HepG2 (cell line): ENCODE results near the gene AP3D1. TPM values are rescaled to one million over a fixed set of nuclear protein-coding genes. Genes with fewer than 3 reads are reported as not detected.

Experiments
- ATAC-seq: fragments of 200-7000 bp; cut with Tn5 transposase; 3 replicates; pipeline ENCODE4 v1.9.1; 2020; ENCODE audit warnings: mild to moderate bottlenecking, moderate library complexity
- BruUV-seq: library from RNA; stranded (reverse); fragments of 400-500 nt; replicated peaks from 2 replicates; lab custom pipeline; 2021; lab: Mats Ljungman, UMichigan
- CTCF ChIA-PET: fragments of 300-600 bp; formaldehyde crosslinking; extraction: SDS; loops from one replicate; lab custom pipeline; 2021; ENCODE audit warnings: low total read pairs, inconsistent platforms, low intra/inter-chr PET ratio; lab: Yijun Ruan, JAX
- POLR2A ChIA-PET: fragments of 350-600 bp; sonication (Branson Sonifier 250); formaldehyde crosslinking; loops from one replicate; lab custom pipeline; 2020; ENCODE audit warnings: antibody characterized with exemption, inconsistent platforms; lab: Yijun Ruan, JAX
- DNase-seq: peaks from one replicate; pipeline ENCODE4 v3.0.0-alpha.2; 2015; ENCODE audit warnings: low spot score
- FAIRE-seq: peaks from 3 replicates; lab custom pipeline; 2011; peaks lifted over from hg19 to GRCh38; lab: Jason Lieb, UNC
- H2AFZ ChIP-seq: one replicate; pipeline ENCODE4 v1.6.1; 2011; ENCODE audit warnings: low read length, inconsistent platforms
- H3K27ac ChIP-seq: fragments of 300-600 bp; 3 replicates; pipeline ENCODE4 v1.8.0; 2011; ENCODE audit warnings: mixed run types, mild to moderate bottlenecking, mixed read lengths, low read length, inconsistent platforms; ENCODE audit not compliant: insufficient read depth; ENCODE audit errors: extremely low read length
- H3K27me3 ChIP-seq, 2 experiments: fragments of 200-600 bp in 1 of 2; 2 replicates in 1 of 2; 3 replicates in 1 of 2; pipeline versions ENCODE4 v1.6.0 to v1.8.0; 2011; ENCODE audit warnings: low read length in 2 of 2, mild to moderate bottlenecking in 2 of 2, moderate library complexity in 2 of 2, inconsistent platforms in 1 of 2; ENCODE audit not compliant: insufficient read depth in 2 of 2, control insufficient read depth in 1 of 2
- H3K36me3 ChIP-seq, 2 experiments: fragments of 200-600 bp in 1 of 2; replicated peaks in 1 of 2; 2 replicates in 1 of 2; 3 replicates in 1 of 2; pipeline versions ENCODE4 v1.5.1 to v1.8.0; 2011; ENCODE audit warnings: low read length in 2 of 2, inconsistent platforms in 1 of 2; ENCODE audit not compliant: insufficient read depth in 2 of 2, control insufficient read depth in 1 of 2
- H3K4me1 ChIP-seq: 2 replicates; pipeline ENCODE4 v1.5.1; 2012; ENCODE audit warnings: low read length, inconsistent platforms; ENCODE audit not compliant: insufficient read depth
- H3K4me2 ChIP-seq: 2 replicates; pipeline ENCODE4 v1.6.0; 2011; ENCODE audit warnings: low read depth, low read length, inconsistent platforms
- H3K4me3 ChIP-seq, 3 experiments: fragments of 200-600 bp in 1 of 3; sonication (generic), shearing (Covaris generic) in 1 of 3; replicated peaks in 1 of 3; 2 replicates each; pipeline ENCODE4 v1.5.1; 2011 to 2016; ENCODE audit warnings: low read length in 3 of 3, inconsistent platforms in 2 of 3, low read depth in 2 of 3, mild to moderate bottlenecking in 2 of 3, control low read depth in 1 of 3, mixed read lengths in 1 of 3; ENCODE audit not compliant: insufficient read depth in 1 of 3
- H3K79me2 ChIP-seq: one replicate; pipeline ENCODE4 v1.6.1; 2011; ENCODE audit warnings: low read length, inconsistent platforms; ENCODE audit not compliant: insufficient read depth
- H3K9ac ChIP-seq: 2 replicates; pipeline ENCODE4 v1.6.0; 2011; ENCODE audit warnings: mild to moderate bottlenecking, low read depth, low read length, inconsistent platforms; ENCODE audit not compliant: insufficient read depth
- H3K9me3 ChIP-seq: 2 replicates; pipeline ENCODE4 v1.5.1; 2012; ENCODE audit warnings: mild to moderate bottlenecking, low read length
- H4K20me1 ChIP-seq: 2 replicates; pipeline ENCODE4 v1.6.0; 2011; ENCODE audit warnings: inconsistent platforms, mild to moderate bottlenecking, low read length, moderate library complexity; ENCODE audit not compliant: insufficient read depth
- AGO2 ChIP-seq: fragments of 200-400 bp; formaldehyde crosslinking; optimal IDR thresholded peaks from 2 replicates; pipeline ENCODE3; 2017; ENCODE audit warnings: mild to moderate bottlenecking, low read depth, low read length, moderate library complexity
- ATF2 ChIP-seq: sonication (generic); formaldehyde crosslinking; IDR thresholded peaks from 2 replicates; pipeline ENCODE4 v1.4.0; 2020; ENCODE audit warnings: missing genetic modification reagents
- EED ChIP-seq: sonication (generic); formaldehyde crosslinking; IDR thresholded peaks from 2 replicates; pipeline ENCODE4 v1.5.0; 2020; ENCODE audit warnings: mild to moderate bottlenecking, missing genetic modification reagents
- KAT2B ChIP-seq: fragments of 150-350 bp; IDR thresholded peaks from 2 replicates; pipeline ENCODE4 v1.6.1; 2014; ENCODE audit warnings: low read depth, low read length, borderline replicate concordance
- PCBP2 ChIP-seq: fragments of 200-400 bp; formaldehyde crosslinking; optimal IDR thresholded peaks from 2 replicates; pipeline ENCODE3; 2018; ENCODE audit warnings: low read length, low read depth; ENCODE audit not compliant: poor library complexity, severe bottlenecking
- POLR2AphosphoS2 ChIP-seq: IDR thresholded peaks from 2 replicates; pipeline ENCODE4 v1.6.1; 2011; ENCODE audit warnings: low read depth, low read length, improper control_type of control experiment
- REL ChIP-seq: sonication (generic); formaldehyde crosslinking; conservative IDR thresholded peaks from 2 replicates; pipeline ENCODE4 v1.8.0; 2022; ENCODE audit warnings: mild to moderate bottlenecking, missing genetic modification reagents, moderate library complexity
- RERE ChIP-seq: IDR thresholded peaks from 2 replicates; pipeline ENCODE4 v1.6.1; 2016; ENCODE audit warnings: low read depth, missing genetic modification reagents, missing compliant biosample characterization
- SMARCE1 ChIP-seq: fragments of 450-650 bp; IDR thresholded peaks from 2 replicates; pipeline ENCODE4 v1.6.1; 2017; ENCODE audit warnings: borderline replicate concordance
- ZMYM3 ChIP-seq: sonication (generic); formaldehyde crosslinking; IDR thresholded peaks from 2 replicates; pipeline ENCODE4 v1.5.1; 2020; ENCODE audit warnings: mild to moderate bottlenecking, missing genetic modification reagents
- ZNF33A ChIP-seq: sonication (generic); formaldehyde crosslinking; IDR thresholded peaks from 2 replicates; pipeline ENCODE4 v1.5.1; 2020; ENCODE audit warnings: missing genetic modification reagents, mild to moderate bottlenecking, moderate library complexity, borderline replicate concordance
- ZNF7 ChIP-seq: IDR thresholded peaks from 2 replicates; pipeline ENCODE4 v1.6.1; 2016; ENCODE audit warnings: missing biosample characterization, missing genetic modification reagents
- ZNF792 ChIP-seq: IDR thresholded peaks from 2 replicates; pipeline ENCODE4 v1.6.1; 2016
- ZSCAN25 ChIP-seq: sonication (generic); formaldehyde crosslinking; IDR thresholded peaks from 2 replicates; pipeline ENCODE4 v1.8.0; 2022; ENCODE audit warnings: mild to moderate bottlenecking, missing genetic modification reagents
- WGBS: methylation state at CpG from one replicate; pipeline ENCODE4 v1.1.6; 2017; ENCODE audit warnings: low lambda C conversion rate; 5-methylcytosine and 5-hydroxymethylcytosine counted together
- in situ Hi-C: cut with HindIII; loops from 2 replicates; pipeline ENCODE4 v1.10.0; 2017; ENCODE audit warnings: low pct_unique_long_range_greater_than_20kb; ENCODE audit not compliant: extremely low pct_ligation_motif_present
- intact Hi-C: fragments of 100-400 bp; cut with micrococcal nuclease; formaldehyde crosslinking; loops from one replicate; pipeline ENCODE4 v1.10.0; 2022; ENCODE audit not compliant: unreplicated experiment
- polyA plus RNA-seq, 8 experiments: library from polyadenylated mRNA; depleted of rRNA in 3 of 8; stranded (reverse) in 7 of 8; unstranded in 1 of 8; fragments of >200 nt; fragmentation: Illumina TruSeq in 4 of 8; extraction: Trizol in 4 of 8; gene quantifications; 2 replicates each; pipeline versions ENCODE4 v1.2.1 to v1.2.3, GENCODE V29; 2011 to 2016; ENCODE audit warnings: low read depth in 4 of 8, missing spikeins in 1 of 8, mixed read lengths in 1 of 8; ENCODE audit not compliant: insufficient read depth in 1 of 8
- total RNA-seq, 5 experiments: library from RNA; depleted of rRNA; stranded (reverse); fragments of >200 nt; fragmentation: Illumina TruSeq; extraction: Trizol; gene quantifications; 2 replicates each; pipeline ENCODE4 v1.2.3, GENCODE V29; 2016; ENCODE audit warnings: low read depth in 1 of 5

Gene AP3D1
- total and polyA plus RNA-seq, 2 of the 13 experiments (the other 11 are each of a cell fraction or from before 2014, with no cell fraction given): 68.0 to 82.6 TPM

GRCh38 chr19:2173388-2173766 is 22.0 kb upstream of the AP3D1 start:
- no TSS peak for BruUV-seq
- Histone ChIP-seq H3K27me3 (no peaks in the 10 kb centered on the region), H2AFZ (no peak overlapping the region), H3K4me3 (peak overlapping the region in 1 of 3 experiments; percentile 4; a peak in 1 of 6 replicates), H3K4me2 (peak overlapping the region; percentile 13; the same call in 1 of the 2 replicates), H3K36me3 (peaks cover 12% of the 10 kb centered on the region in 2 experiments; a peak in 3 of 5 replicates), H4K20me1 (peaks cover 42% of the 10 kb centered on the region; the same call in 1 of the 2 replicates), H3K27ac (peak overlapping the region; percentile 82), H3K79me2 (peaks cover 84% of the 10 kb centered on the region), H3K9ac (peak overlapping the region; percentile 53; the same call in 1 of the 2 replicates), H3K4me1 (peaks cover 60% of the 10 kb centered on the region), H3K9me3 (no peaks in the 10 kb centered on the region)
- CTCF ChIA-PET: no interaction called here
- DNase-seq: no peak
- in situ Hi-C loops: loop anchor here (5.0 kb wide), 1 partner anchor 39 kb away; no protein-coding TSS in a partner anchor
- FAIRE-seq: no peak
- ATAC-seq: no peak
- intact Hi-C loops: no loop called here
- 92% methylated on average over 15 of the region's 21 CpGs for WGBS
- POLR2A ChIA-PET: interaction anchor here (1.0 to 3.1 kb wide), 3 partner anchors 22 to 62 kb away, joined by 3 to 10 read pairs (median 6); partner anchors contain the start of genes AP3D1 and PLEKHJ1
- TF ChIP-seq KAT2B (no peak), POLR2AphosphoS2 (no peak), ZSCAN25 (CRISPR knock-in tag) (no peak), ZNF7 (CRISPR knock-in tag) (no peak), ZNF33A (no peak), ATF2 (CRISPR knock-in tag) (no peak), RERE (CRISPR knock-in tag) (no peak), AGO2 (peak; percentile 67), EED (CRISPR knock-in tag) (no peak), PCBP2 (no peak), REL (no peak), ZNF792 (no peak), ZMYM3 (CRISPR knock-in tag) (0 out of 2 replicates have a peak, but pooled peaks have one; percentile 2), SMARCE1 (no peak)
